NB4 (cell line): ENCODE data around the gene KCTD19.
"Not testable (repeated sequence)": the region's sequence is repeated elsewhere in the genome, so short reads cannot be mapped to it uniquely, and the experiment has no call there.

Source experiments
- POLR2A ChIP-seq: IDR thresholded peaks from 2 replicates; pipeline ENCODE4 v1.6.1; 2011; ENCODE audit warnings: mild to moderate bottlenecking; ENCODE audit not compliant: insufficient read length; ENCODE audit errors: extremely low read depth
- TF ChIP-seq, protein P1 (sequence below): IDR thresholded peaks from one replicate; pipeline ENCODE4 v1.5.1; 2012; ENCODE audit warnings: low read depth, low read length
- TF ChIP-seq, protein P2 (sequence below): IDR thresholded peaks from 2 replicates; pipeline ENCODE4 v1.6.1; 2011; ENCODE audit warnings: low read depth, low read length

DNA sequence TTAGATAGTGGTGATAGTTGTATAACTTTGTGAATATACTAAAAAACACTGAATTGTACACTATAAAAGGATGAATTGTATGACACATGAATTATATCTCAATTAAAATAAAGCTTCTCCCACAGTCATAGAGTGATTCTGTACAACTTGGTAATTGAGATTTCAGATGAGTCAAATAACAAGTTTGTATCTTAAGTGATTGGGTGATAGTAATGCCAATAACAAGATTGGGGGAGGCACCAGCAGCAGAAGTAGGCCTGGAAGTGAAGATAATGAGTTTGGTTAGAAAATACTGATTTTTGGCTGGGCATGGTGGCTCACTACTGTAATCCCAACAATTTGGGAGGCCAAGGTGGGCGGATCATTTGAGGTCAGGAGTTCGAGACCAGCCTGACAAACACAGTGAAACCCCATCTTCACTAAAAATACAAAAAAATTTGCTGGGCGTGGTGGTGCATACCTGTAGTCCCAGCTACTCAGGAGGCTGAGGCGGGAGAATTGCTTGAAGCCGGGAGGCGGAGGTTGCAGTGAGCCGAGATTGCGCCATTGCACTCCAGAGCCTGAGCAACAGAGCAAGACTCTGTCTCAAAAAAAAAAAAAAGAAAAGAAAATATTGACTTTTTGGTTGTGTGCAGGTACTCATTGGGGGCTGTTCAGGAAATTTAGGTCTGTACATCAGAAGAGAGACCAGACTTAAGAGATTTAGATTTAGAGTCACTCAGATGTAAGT lies 33.2 kb upstream of the KCTD19 start:
- TF ChIP-seq POLR2A = not testable (repeated sequence)
- TF ChIP-seq, protein P1, sequence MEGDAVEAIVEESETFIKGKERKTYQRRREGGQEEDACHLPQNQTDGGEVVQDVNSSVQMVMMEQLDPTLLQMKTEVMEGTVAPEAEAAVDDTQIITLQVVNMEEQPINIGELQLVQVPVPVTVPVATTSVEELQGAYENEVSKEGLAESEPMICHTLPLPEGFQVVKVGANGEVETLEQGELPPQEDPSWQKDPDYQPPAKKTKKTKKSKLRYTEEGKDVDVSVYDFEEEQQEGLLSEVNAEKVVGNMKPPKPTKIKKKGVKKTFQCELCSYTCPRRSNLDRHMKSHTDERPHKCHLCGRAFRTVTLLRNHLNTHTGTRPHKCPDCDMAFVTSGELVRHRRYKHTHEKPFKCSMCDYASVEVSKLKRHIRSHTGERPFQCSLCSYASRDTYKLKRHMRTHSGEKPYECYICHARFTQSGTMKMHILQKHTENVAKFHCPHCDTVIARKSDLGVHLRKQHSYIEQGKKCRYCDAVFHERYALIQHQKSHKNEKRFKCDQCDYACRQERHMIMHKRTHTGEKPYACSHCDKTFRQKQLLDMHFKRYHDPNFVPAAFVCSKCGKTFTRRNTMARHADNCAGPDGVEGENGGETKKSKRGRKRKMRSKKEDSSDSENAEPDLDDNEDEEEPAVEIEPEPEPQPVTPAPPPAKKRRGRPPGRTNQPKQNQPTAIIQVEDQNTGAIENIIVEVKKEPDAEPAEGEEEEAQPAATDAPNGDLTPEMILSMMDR = not testable (repeated sequence)
- TF ChIP-seq, protein P2, sequence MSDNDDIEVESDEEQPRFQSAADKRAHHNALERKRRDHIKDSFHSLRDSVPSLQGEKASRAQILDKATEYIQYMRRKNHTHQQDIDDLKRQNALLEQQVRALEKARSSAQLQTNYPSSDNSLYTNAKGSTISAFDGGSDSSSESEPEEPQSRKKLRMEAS = not testable (repeated sequence)
